Astrocyte of the spinal cord (primary cell): ENCODE measurements around the gene TMED6.

Source experiments
- DNase-seq: peaks from one replicate; pipeline ENCODE4 v3.0.0; 2011; ENCODE audit warnings: low read depth, low spot score
- H3K4me3 ChIP-seq: 2 replicates; pipeline ENCODE4 v1.5.1; 2011; ENCODE audit warnings: low read depth, mild to moderate bottlenecking, low read length, moderate library complexity
- in situ Hi-C: cut with HindIII; loops from 2 replicates; pipeline ENCODE4 v1.10.0; 2017; ENCODE audit warnings: low sequenced_read_pairs
- TF ChIP-seq, protein P1 (sequence below): IDR thresholded peaks from 2 replicates; pipeline ENCODE4 v1.5.1; 2012; ENCODE audit warnings: low read depth, mild to moderate bottlenecking, low read length, inconsistent platforms

TMED6 gene

DNA sequence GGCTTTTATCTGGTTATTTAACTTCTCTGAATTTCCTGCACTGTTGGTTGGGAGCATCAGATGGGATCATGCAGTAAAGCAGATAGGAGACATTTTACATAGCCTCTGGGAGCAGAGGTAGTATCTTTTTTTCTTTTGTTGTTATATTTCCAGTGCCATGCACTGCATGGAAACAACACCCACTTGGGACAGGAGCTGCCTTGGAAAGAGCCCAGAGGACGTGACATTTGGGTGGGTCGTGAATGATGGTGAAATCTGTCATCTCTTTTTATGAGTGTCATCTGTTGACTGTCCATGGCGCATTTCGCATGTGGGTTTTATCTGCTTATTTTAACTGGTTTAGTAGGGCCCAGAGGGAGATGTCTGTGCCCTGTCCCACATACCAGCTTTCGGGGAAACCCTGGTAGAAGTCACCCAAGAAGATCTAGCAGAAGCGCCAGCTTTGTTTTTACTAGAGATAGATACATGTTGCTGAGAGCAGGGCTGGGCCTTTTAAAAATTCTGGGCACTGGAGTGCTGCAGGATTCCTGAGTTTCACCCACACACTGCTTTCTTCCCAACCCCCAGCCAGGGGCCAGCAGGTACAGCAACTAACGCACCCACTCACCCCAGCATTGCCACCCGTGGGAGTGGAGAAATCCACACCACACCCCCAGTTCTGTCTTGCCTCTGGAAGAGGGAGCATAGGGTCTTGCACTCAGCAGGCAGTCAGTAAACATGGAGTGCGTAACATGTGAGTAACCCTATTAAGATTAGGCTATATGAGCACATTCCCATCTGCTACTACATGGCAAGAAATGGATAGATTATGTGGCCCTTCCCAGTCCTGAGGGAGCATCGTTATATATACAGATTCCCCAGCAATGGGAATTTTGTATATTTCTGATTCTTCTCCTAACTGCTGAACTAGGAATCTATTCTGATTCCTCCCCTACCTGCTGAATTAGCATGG, 42.6 kb upstream of the TMED6 start:
- no peak for DNase-seq
- in situ Hi-C loops, result no loop called here
- TF ChIP-seq, protein P1, sequence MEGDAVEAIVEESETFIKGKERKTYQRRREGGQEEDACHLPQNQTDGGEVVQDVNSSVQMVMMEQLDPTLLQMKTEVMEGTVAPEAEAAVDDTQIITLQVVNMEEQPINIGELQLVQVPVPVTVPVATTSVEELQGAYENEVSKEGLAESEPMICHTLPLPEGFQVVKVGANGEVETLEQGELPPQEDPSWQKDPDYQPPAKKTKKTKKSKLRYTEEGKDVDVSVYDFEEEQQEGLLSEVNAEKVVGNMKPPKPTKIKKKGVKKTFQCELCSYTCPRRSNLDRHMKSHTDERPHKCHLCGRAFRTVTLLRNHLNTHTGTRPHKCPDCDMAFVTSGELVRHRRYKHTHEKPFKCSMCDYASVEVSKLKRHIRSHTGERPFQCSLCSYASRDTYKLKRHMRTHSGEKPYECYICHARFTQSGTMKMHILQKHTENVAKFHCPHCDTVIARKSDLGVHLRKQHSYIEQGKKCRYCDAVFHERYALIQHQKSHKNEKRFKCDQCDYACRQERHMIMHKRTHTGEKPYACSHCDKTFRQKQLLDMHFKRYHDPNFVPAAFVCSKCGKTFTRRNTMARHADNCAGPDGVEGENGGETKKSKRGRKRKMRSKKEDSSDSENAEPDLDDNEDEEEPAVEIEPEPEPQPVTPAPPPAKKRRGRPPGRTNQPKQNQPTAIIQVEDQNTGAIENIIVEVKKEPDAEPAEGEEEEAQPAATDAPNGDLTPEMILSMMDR, result no peak
- H3K4me3 ChIP-seq, result no peak overlapping the region

DNA sequence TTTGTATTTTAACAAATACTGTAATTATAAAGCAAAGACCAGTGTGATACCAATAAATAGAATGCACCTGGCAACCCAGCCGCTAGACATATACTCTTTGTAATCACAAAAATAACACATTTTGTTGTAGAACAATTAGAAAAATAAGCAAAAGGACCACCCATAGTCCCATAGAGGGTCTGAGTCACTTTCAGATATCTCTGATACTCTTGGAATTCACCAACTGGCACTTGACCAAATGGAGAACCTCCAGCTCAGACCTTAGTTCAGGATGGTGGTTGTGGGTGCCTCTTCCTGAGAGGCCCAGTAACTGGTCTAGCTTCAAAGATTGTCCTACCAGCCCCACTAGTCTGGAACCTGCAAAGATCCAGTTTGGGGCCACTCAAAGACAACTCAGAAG, 35.0 kb upstream of the TMED6 start:
- in situ Hi-C loops, result no loop called here
- peak; percentile 28 for DNase-seq
- no peak overlapping the region for H3K4me3 ChIP-seq
- TF ChIP-seq, protein P1, result no peak

DNA sequence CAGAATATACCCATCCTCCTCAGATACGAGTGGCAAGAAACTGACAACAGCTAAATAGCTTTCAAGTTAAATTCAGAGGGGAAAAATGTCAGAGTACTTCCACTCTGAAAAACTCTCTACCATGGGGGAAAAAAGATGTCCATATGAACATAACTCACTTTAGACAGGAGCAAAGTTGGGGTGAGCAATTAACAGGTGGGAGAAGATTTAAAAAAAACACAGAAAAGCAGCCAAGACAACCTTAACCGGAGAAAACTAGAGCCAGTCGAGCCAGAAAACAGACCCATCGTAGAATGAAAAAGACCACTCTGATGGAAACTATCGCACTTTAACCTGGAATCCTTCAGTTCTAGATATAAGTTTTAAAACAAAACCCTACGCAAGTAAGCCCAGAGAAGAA, 33.4 kb upstream of the TMED6 start:
- in situ Hi-C loops, result no loop called here
- no peak for DNase-seq
- TF ChIP-seq, protein P1, result no peak
- peak overlapping the region; percentile 90 for H3K4me3 ChIP-seq

DNA sequence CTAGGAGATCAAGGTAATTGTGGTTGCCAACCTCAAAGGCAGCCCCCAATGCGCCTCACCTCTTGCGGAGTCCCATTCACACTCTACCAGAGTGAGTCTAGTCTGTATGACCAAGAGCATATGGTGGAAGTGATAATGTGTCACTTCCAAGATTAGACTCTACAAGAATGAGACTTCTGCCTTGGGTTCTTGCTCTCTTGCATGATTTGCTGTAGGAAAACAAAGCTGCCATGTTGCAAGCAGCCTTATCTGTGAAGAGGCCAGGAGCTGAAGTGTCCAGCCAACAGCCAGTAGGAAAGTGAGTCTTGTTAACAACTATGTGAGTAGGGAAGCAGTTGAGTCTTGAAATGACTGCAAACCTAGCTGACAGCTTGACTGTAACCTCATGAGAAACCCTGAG, 30.8 kb upstream of the TMED6 start:
- no peak overlapping the region for H3K4me3 ChIP-seq
- in situ Hi-C loops, result no loop called here
- no peak for DNase-seq
- TF ChIP-seq, protein P1, result no peak

DNA sequence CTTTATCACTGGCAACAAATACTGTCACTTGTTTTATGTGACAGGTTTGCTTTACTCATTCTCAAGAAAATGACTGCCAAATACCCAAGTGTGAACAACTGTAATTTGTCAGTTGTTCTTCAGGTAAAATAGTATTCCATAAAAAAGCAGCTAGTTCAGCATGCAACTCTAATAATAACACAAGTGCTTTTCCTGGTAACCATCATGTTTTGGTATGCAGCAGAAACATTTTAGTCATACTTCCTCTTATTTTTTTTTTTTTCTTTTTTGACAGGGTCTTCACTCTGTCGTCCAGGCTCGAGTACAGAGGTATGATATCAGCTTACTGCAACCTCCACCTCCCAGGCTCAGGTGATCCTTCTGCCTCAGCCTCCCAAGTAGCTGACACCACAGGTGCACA, 29.6 kb upstream of the TMED6 start:
- no peak for DNase-seq
- in situ Hi-C loops, result no loop called here
- TF ChIP-seq, protein P1, result no peak

DNA sequence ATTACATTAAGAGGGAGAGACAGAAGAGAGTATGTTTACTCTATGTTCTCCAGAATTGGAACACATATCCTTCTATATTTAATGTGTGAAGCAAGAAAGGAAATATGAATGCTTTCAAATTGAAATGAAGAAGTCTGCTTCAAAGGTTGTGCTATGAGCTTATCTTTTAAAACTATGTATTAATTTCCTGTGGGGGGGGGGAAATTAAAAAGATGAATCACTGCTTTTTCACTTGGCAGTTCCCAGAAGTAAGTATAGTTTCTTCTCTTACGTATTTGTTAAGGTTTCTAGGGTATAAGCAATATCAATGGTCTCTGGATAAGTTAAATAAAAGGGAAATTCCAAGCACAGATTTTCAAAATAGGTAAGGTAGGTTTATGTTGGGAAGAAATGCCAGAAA, 27.2 kb upstream of the TMED6 start:
- TF ChIP-seq, protein P1, result no peak
- DNase-seq, result no peak
- in situ Hi-C loops, result no loop called here
- H3K4me3 ChIP-seq, result no peak overlapping the region

More for the DNA sequence above, 29.6 kb upstream of the TMED6 start:
- H3K4me3 ChIP-seq, result no peak overlapping the region
